GM18870 (cell line): ENCODE data around the gene YY1.
"Not testable (repeated sequence)": the region's sequence is repeated elsewhere in the genome, so short reads cannot be mapped to it uniquely, and the experiment has no call there.

Experiments used
- ATAC-seq: cut with Tn5 transposase; IDR thresholded peaks from one replicate; pipeline ENCODE4 v1.9.1; 2021; ENCODE audit warnings: moderate library complexity; ENCODE audit not compliant: unreplicated experiment

YY1 gene

GRCh38 chr14:100213956-100214769 lies 24.8 kb upstream of the YY1 start:
- peak; percentile 77 for ATAC-seq

- no peak for ATAC-seq
These were observed 24.2 kb upstream of the YY1 start for GRCh38 chr14:100214770-100215083.

GRCh38 chr14:100215330-100215885 lies 23.5 kb upstream of the YY1 start:
- no peak for ATAC-seq

- no peak for ATAC-seq
These were observed 19.7 kb upstream of the YY1 start for GRCh38 chr14:100219126-100219785.

DNA sequence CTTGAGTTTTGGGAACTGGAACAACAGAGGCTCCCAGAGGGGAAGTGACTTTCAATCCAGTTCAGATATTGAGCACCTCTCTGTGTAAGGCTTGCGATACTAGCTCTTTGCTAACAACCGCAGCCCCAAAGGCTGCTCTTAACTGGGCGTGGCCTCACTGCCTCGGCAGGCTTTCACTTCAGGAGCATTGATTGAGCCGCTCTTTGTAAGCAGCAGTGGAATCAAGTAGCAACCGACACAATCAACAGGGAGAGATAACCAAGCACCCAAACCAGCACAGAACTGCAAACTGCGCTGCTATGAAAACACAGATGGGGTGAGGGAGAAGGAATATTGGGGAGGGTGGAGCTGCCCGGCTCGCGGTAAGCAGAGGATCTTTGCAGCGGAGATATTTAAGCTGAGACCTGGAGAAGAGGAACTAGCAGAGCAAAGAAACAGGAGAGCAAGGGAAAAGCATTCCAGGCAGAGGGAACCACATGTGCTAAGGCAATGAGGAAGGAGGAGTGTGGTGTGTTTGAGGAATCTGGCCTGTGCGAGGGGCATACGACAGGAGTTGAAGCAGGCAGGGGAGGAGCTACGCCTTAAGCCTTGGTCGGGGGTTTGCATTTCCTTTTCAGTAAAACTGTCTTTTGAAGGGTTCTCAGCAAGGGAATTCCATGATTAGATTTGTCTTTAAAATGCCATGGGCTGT lies 17.3 kb upstream of the YY1 start:
- ATAC-seq, result peak; percentile 89

- ATAC-seq, result peak; percentile 18
These were observed 16.5 kb upstream of the YY1 start for GRCh38 chr14:100222224-100223093.

GRCh38 chr14:100223332-100224201 lies 15.4 kb upstream of the YY1 start:
- no peak for ATAC-seq

DNA sequence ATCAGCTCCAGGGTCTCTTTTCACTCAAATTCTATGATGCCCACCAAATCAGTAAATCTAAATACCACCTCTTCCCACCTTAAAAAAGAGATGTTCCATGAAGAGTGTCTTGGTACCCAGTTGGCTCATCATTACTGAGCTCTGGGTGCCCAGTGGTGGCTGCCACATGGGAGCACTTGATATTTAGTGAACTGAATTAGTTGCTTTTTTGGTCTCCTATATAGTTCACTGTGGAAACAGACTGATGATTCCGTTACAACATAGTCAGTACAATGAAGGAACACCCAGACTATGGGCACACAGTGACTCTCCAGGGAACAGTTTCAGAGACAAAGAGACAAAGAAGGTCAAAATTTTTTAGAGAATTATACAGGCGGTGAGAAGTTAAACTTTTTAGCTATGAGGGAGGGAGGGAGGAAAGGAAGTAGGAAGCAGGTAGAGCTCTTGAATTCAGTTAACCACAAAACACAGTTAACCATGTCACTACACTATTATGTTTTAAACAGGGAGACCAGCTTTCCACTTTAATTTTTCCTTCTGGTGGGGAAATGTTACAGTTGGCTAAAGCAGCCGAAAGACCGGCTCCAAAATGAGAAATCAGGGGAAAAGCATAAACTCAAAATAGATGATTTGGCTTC lies 14.6 kb upstream of the YY1 start:
- no peak for ATAC-seq

- ATAC-seq, result no peak
These were observed 13.8 kb upstream of the YY1 start for GRCh38 chr14:100225169-100225568.

- ATAC-seq, result no peak
These were observed 8.6 kb upstream of the YY1 start for GRCh38 chr14:100230361-100230760.

DNA sequence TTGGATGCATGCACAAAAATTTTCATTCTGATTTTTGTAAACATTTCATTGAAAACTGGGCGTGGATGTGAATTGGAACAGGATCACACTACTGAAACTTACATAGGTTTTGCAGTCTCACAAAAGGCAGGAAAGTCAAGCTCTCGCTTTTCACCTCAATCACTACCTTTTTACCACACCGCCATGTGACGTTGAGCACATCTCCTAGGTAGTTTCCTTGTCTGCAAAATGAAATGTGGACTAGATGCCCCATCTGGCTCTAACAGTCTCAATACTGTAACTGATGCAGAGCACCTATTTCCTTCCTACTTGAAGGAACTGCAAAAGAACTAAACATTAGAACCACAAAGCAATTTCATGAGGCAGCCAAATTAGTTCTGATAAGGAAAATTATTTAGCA lies 4.4 kb upstream of the YY1 start:
- ATAC-seq, result no peak

GRCh38 chr14:100236271-100236818 lies 2.6 kb upstream of the YY1 start:
- ATAC-seq, result not testable (repeated sequence)

DNA sequence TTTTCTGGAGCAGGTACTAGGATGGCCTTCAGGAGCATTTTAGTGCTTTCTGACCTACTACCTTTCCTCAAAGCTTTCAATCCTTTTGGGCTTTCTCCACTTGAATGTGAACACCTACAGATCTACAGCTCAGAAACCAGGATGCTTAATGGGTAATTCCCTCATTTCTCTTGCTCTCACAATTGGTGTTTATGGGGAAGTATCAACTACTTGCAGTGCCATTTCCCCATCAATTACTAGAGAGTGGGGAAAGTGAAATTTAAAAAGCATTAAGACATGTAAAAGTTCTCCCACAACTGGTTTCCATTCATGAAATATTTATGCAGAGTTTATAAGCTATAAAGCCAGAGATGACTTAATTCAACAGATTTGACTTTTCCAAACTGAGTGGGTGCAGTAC lies 2.1 kb upstream of the YY1 start:
- ATAC-seq, result no peak

- ATAC-seq, result peak; percentile 2
These were observed 1.1 kb upstream of the YY1 start for GRCh38 chr14:100237735-100238418.

GRCh38 chr14:100239211-100239839 lies 381 bp downstream of the YY1 start:
- ATAC-seq, result no peak

DNA sequence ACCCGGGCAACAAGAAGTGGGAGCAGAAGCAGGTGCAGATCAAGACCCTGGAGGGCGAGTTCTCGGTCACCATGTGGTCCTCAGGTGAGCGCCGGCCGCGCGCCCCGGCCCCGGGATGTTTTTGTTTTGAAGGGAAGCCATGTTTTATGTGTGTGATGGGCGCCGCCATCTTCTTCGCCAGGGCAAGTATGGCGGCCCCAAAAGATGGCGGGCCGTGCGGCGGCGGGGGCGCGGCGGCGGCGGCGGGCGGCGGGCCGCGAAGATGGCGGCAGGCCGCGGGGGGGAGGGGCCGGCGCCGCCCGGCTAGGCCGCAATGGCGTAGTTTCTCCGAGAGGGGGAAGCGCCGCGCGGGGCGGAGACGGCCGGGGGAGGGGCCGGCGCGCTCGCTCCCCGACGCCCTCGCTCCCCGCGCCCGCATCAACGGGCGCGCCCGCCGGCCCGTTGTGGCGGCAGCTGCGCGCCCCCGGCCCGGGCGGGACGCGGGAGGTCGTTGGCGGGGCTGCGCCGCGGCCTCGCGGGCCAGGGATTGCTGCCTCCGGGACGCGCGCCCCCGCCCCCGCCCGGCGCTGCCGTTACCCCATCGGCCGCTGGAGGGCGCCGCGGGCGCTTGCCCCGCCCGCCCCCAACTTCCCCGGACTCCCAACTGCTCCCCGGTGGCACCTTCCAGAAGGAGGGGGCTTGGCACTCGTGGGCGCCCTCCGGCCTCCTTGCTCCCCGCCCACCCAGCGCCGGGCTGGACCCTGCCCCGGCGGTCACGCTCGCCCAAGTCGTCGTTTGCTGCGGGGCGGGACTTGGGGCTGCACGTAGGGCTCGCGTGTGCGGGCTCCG lies 1.1 kb downstream of the YY1 start:
- ATAC-seq, result no peak

DNA sequence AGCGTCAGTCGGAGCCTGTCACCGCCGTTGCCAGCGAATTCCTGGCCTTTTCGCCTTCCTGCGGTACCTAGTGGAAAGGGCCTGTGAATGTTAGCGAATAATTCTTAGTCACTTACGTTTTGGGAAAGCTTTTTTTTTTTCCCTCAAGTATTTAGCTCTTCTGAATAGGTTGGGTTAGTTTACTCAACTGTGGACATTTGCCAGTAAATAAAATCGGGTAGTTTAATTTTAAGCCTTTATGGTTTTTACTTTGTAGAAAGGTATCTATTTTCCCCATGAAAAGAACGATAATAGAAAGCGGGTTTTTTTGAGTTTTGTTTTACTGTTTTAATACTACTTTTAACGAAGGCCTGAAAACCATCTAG lies 1.7 kb downstream of the YY1 start:
- ATAC-seq, result no peak
